ENCODE results near the gene CTNND1. TPM values are rescaled to one million over a fixed set of nuclear protein-coding genes. Genes with fewer than 3 reads are reported as not detected.
"Not testable (repeated sequence)": the region's sequence is repeated elsewhere in the genome, so short reads cannot be mapped to it uniquely, and the experiment has no call there.

The CTNND1 gene
- total RNA-seq, 1 experiment from 2014 or later: 83.3 TPM

- peak; percentile 43 for DNase-seq (ENCODE audit: low read depth)
Measured at GRCh38 chr11:57792060-57792541, 30.5 kb downstream of the CTNND1 start.

GRCh38 chr11:57792870-57793269, 31.3 kb downstream of the CTNND1 start:
- no peak for DNase-seq (ENCODE audit: low read depth)

- DNase-seq (ENCODE audit: low read depth): no peak
Measured at GRCh38 chr11:57793351-57794115, 31.9 kb downstream of the CTNND1 start.

- peak; percentile 56 for DNase-seq (ENCODE audit: low read depth)
Measured at GRCh38 chr11:57798905-57799559, 37.4 kb downstream of the CTNND1 start.

GRCh38 chr11:57800444-57801182, 39.0 kb downstream of the CTNND1 start:
- DNase-seq (ENCODE audit: low read depth): peak; percentile 76

GRCh38 chr11:57801183-57801485, 39.5 kb downstream of the CTNND1 start:
- DNase-seq (ENCODE audit: low read depth): no peak

GRCh38 chr11:57802411-57802810, 40.8 kb downstream of the CTNND1 start:
- no peak for DNase-seq (ENCODE audit: low read depth)

GRCh38 chr11:57804466-57804865, 42.9 kb downstream of the CTNND1 start:
- DNase-seq (ENCODE audit: low read depth): no peak

- DNase-seq (ENCODE audit: low read depth): no peak
Measured at GRCh38 chr11:57805780-57806179, 44.2 kb downstream of the CTNND1 start.

- DNase-seq (ENCODE audit: low read depth): no peak
Measured at GRCh38 chr11:57812634-57813033, 51.0 kb downstream of the CTNND1 start.

GRCh38 chr11:57815476-57815875, 53.9 kb downstream of the CTNND1 start:
- no peak for DNase-seq (ENCODE audit: low read depth)

- no peak for DNase-seq (ENCODE audit: low read depth)
Measured at GRCh38 chr11:57815877-57816276, 54.3 kb downstream of the CTNND1 start.

- no peak for DNase-seq (ENCODE audit: low read depth)
Measured at GRCh38 chr11:57818812-57819211, 57.2 kb downstream of the CTNND1 start.

GRCh38 chr11:57819252-57819979, 57.8 kb downstream of the CTNND1 start:
- DNase-seq (ENCODE audit: low read depth): no peak

GRCh38 chr11:57823859-57824258, 62.3 kb downstream of the CTNND1 start:
- DNase-seq (ENCODE audit: low read depth): no peak

GRCh38 chr11:57834852-57835251, 73.2 kb downstream of the CTNND1 start:
- no peak for DNase-seq (ENCODE audit: low read depth)

- not testable (repeated sequence) for DNase-seq (ENCODE audit: low read depth)
Measured at GRCh38 chr11:57838609-57839008, 77.0 kb downstream of the CTNND1 start.

GRCh38 chr11:57842873-57843272, 81.3 kb downstream of the CTNND1 start:
- DNase-seq (ENCODE audit: low read depth): no peak

- DNase-seq (ENCODE audit: low read depth): no peak
Measured at GRCh38 chr11:57867966-57868365, 106.4 kb downstream of the CTNND1 start.

- DNase-seq (ENCODE audit: low read depth): no peak
Measured at GRCh38 chr11:57868491-57868890, 106.9 kb downstream of the CTNND1 start.

All from LHCN-M2 (cell line).